HG02759 (cell line): ENCODE results near the gene MEF2C.
"Not testable (repeated sequence)": the region's sequence is repeated elsewhere in the genome, so short reads cannot be mapped to it uniquely, and the experiment has no call there.

Experiments
- ATAC-seq: cut with Tn5 transposase; IDR thresholded peaks from one replicate; pipeline ENCODE4 v1.9.1; 2021; ENCODE audit warnings: mild to moderate bottlenecking, moderate library complexity; ENCODE audit not compliant: unreplicated experiment

MEF2C gene

DNA sequence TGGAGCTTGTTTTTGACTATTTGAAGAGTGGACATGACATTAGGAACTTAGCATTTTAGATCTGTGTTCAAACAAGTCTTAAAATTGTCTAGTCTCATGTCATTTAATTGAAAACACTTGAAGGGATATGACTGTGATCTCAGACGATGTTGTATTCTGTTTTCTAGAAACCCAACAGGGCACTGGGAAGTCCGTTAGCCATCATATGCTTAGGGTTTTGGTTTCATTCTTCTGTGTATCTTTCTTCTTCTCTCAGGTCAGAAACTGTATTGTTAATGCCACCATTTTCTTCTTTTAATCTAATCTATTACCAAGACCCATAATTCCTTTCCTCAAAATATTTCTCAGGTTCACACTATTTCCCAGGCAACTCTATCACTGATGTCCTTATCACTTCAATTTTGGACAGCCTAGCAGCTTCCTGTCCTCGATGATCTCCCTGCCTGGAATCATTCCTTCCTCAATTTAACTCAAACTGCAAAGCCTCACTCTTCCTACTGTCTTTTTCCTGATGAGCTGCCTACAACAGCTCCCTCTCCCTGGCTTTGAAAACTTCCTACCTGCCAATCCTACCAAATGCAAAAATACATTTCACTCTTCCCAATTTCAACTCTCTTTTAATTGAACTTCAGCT, 77.7 kb downstream of the MEF2C start:
- ATAC-seq, result peak; percentile 49

- no peak for ATAC-seq
These were observed 78.5 kb downstream of the MEF2C start for GRCh38 chr5:88804444-88804843.

- no peak for ATAC-seq
These were observed 79.7 kb downstream of the MEF2C start for GRCh38 chr5:88803309-88803708.

DNA sequence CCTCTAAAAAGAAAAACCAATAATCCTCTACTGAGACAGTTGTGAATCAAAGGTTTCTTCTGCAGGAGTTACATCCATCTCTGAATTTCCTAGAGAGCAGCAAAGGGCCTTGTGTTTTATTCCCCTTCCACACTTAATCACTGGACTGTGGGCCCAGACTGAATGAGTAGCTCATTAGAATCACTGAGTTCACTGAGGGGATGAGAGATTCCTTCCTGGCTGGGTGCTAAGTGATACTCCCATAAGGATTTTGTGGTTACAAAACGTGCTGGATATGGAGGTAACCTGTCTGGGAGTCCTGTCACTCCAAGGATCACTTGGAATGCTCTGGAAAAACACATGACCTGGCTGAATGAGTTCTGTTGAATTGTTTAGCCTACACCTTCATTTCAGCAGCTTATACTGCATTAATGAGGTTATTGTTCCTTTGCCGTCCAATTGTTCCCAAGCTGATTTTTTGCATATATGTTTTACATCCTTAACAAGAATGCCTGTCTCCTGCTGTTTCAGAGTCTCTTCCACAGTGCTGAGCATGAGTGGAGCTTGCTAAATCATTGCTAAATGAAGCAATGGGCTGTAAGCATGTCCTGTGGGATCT, 82.9 kb downstream of the MEF2C start:
- ATAC-seq, result no peak

- not testable (repeated sequence) for ATAC-seq
These were observed 84.1 kb downstream of the MEF2C start for GRCh38 chr5:88798933-88799332.

DNA sequence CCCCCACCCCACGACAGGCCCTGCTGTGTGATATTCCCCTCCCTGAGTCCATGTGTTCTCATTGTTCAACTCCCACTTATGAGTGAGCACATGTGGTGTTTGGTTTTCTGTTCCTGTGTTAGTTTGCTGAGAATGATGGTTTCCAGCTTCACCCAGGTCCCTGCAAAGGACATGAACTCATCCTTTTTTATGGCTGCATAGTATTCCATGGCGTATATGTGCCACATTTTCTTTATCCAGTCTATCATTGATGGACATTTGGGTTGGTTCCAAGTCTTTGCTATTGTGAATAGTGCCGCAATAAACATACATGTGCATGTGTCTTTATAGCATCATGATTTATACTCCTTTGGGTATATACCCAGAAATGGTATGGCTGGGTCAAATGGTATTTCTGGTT, 89.2 kb downstream of the MEF2C start:
- ATAC-seq, result not testable (repeated sequence)

- peak; percentile 95 for ATAC-seq
These were observed 90.7 kb downstream of the MEF2C start for GRCh38 chr5:88792144-88792840.

DNA sequence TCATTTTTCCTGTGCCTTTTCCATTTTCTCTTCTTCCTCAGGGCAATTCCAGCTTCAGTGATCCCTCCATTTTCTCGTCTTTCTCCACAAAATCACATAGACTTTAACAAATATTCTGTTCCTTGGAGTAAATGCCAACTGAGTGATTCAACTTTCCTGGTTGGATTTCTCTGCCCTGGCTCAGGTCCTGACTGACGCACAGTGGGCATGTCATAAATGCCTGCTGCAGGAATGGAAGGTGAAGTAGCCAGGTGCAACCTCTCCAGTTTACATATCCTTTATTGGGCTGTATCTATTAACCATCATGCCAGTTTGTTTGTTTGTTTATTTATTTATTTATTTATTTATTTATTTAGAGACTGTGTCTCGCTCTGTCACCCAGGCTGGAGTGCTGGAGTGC, 95.1 kb downstream of the MEF2C start:
- ATAC-seq, result no peak

GRCh38 chr5:88786789-88787188, 96.2 kb downstream of the MEF2C start:
- no peak for ATAC-seq

DNA sequence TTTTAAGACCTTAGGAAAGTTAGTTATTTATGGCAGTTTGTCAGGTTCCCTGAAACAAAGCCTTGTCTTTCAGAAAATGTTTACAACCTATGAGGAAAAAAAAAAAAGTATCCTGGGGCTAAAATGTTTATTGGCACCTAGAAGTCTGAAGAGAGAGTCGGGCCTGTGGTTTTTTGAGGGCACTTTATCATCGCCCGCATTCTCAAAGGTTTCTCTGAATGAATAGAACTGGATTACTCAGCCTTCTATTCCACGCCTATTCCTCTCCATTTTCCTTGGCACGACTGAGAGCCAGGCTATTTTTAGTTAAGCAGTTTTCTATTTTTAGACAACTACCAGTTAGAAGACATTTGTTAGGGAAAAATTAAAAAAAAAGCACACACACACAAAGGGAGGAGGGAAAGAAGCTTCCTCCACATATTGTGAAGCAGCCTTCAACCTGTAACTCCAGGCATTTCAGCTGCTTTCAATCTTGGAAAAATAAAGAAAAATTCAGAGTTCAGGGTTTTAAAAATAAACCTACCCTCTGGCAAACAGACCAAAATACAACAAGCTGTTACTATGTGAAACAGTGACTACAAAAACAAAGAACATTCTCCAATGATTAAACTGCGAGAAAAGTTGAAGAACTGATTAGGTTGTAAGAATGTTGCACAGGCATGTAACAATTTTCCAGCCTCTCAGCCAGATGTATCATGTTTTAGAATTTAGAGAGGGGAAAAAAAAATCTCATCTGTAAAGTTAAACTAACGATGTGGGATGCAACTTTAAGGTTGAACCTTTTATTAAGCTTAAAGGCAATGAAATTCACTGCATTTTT, 97.0 kb downstream of the MEF2C start:
- ATAC-seq, result peak; percentile 71

DNA sequence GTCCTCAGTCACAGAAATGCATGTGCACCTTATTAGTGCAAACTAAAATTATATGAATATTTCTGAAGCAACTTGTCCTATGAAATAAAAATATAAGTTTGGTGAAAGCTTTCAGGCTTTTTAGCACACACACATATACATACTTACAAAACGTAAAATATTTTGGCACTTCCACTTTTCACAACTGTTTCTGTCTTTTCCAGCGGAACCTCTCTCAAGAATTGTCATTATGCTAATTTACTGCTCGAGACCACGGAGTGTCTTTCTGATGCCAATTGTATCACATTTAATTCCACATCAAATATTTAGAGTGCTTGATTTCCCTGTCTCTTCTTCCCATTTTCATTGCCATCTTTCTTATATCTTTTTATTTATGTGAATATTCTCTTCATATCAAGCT, 100.4 kb downstream of the MEF2C start:
- no peak for ATAC-seq

DNA sequence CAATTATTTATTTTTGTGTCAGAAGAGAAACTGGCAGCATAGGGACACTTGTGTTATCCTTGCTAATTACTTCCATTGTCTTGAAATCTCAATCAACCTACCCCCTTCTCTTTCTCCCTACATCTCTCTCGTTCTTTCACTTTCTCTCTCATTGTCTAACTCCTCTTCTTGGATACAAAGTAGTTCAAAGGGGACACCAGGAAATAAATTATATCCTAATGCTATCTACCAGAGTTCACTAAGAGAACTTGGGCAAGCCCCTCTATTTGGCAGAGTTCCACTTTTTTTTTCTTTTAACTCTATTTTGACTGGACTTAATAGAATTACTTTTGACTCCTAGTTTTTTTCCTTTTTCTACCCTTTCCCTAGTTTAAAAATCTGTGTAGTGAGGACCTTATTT, 102.2 kb downstream of the MEF2C start:
- ATAC-seq, result no peak

DNA sequence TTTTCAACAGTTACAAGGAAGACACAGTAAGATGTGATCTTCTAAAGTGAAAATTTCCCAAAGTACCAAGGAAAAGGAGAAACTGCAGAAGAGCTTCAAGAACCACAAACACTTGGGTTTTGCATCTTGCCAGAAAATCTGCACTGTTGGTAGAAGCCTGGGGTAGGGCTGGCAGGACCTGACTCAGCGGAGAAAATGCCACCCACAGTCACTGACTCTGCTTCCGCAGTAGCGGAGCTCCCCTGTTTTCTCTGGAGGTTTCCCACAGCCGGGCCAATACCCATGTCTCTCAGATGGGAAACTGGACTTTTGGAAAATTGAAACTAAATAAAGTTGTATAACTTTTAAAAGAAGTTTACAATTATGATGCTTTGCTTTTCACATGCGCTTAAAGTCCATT, 104.2 kb downstream of the MEF2C start:
- ATAC-seq, result no peak

DNA sequence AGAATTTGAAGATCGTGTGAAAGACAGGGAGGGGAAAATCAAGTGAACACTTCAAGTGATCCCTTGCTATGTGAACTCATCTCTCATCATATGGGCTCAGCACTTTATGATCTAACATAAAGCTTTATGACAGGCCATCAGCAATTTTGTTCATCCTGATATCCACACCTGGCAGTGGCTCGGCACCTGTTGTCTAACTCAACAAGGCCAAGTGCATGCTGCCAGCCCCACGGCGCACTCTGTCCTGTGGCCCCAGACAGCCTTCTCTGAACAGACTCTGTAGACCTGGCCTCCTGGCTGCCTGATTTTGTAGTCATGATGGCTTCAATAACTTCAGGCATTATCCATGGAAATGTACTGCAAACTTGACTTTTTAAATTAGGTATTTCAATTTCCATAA, 106.3 kb downstream of the MEF2C start:
- ATAC-seq, result no peak

DNA sequence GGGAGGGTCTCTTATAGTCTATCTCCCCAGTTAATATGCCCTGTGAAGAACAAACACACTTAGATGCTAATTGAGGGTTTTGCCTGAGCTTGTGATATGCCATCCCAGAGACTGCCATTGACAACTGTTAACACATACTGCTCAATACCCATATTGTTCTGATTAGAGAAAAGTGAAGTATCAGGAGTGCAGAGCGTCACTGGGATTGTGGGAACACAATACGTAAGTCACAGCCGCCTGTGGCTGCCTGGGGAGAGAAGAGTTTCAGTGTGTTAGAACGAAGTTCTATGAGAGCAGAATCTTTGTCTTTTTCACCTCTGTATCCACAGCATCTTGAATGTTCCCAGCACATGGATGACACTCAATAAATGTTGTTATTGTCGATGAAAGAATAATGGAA, 110.2 kb downstream of the MEF2C start:
- ATAC-seq, result no peak

DNA sequence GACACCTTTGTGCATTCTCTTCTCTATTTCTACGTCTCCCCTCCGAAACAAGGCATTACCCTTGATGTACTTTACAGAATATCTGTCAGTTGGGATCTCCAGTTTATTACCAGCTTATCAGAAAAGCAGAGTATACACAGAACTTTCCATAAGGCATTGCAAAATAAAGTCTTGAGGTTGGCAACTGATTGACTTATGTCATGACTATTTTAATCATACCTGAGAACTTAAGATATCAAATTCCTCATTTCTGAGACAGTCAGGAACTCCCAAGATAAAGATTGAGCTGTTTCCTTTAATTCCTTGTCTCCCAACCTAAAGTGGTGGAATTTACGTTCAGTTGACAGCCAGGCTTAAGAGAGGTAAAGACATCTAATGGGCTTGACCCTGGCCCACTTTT, 110.9 kb downstream of the MEF2C start:
- no peak for ATAC-seq

- ATAC-seq, result no peak
These were observed 112.4 kb downstream of the MEF2C start for GRCh38 chr5:88770276-88771257.

DNA sequence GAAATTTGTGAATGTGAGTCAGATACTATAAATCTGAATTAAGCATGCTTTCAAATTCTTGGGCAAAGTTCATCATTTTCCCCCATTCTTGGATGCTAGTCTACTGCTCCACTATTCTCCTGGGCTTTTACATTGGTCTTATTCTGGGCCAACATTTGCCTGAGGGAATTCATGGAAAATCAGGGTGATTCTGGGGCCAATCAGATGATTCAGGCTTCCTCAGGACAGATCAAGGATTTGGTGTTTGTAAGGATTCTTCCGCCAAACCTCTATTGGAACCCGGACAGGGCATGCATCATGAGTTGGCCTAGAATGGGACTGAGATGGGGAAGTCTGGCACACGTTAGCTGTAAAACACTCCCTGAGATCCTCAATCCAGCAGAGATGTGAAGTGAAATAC, 113.8 kb downstream of the MEF2C start:
- ATAC-seq, result no peak

DNA sequence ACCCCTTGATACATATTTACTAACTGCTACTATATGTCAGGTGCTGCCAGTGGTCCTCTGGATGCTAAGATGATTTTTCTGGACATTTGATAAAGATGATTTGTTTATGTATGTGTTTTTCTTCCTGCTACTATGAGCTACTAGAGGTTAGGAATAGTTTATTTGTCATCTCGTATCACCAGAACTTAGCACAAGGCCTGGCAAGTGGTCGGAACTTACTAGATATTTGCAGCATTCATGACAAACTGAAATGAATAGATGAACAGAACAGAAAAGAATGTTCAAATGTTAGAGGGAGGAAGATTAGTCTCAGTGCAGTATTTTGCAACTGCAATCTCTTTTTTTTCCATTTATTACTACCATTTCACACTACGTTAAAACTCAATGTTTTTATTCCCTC, 114.6 kb downstream of the MEF2C start:
- no peak for ATAC-seq

DNA sequence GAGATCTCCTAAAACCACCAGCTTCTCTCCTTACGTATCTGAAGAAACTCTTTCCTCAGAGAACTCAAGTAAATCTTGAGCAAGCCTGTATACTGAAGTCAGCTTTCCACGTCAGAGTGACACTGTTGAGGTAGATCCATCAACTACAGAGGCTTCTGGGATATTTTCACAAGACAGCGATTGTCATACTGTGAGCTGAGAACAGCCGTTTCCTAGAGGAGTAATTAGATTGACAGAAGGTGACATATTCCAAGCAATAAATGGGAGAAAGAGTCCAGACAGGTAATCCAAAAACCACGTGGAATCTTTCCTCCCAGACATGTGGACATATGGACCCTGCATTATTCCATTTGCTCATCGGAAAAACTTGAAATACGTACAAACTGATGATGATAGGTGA, 117.2 kb downstream of the MEF2C start:
- no peak for ATAC-seq
